Muscle of back (tissue), 11 donors: ENCODE results near the gene PTK6. TPM values are rescaled to one million over a fixed set of nuclear protein-coding genes. Genes with fewer than 3 reads are reported as not detected.
"Not testable (repeated sequence)": the region's sequence is repeated elsewhere in the genome, so short reads cannot be mapped to it uniquely, and the experiment has no call there.

Experiments
- DNase-seq, 3 donors: peaks; one replicate each; pipeline versions ENCODE4 v3.0.0 to v3.0.0-alpha.2; 2013
- polyA plus RNA-seq, 10 donors: library from polyadenylated mRNA; unstranded; fragments of 120-200 nt; gene quantifications; one replicate each; pipeline ENCODE4 v1.2.1, GENCODE V29; 2013; ENCODE audit not compliant: insufficient read length in 10 of 10

The PTK6 gene
- polyA plus RNA-seq, 10 donors: 0.15 to 0.50 (median 0.32) TPM

- not testable (repeated sequence) for DNase-seq
Measured at GRCh38 chr20:63479695-63480419, 57.3 kb downstream of the PTK6 start.

GRCh38 chr20:63478346-63479302 lies 58.6 kb downstream of the PTK6 start:
- no peak for DNase-seq

Other genes with a start within 250 kb of the PTK6 start
- gene COL20A1, start 244.2 kb downstream of the PTK6 start, polyA plus RNA-seq: 10 to 100 TPM in 2 of 10 donors, 1 to 10 TPM in 8; 4.2 to 17.0 (median 8.0) TPM
- gene CHRNA4, start 176.0 kb downstream of the PTK6 start, polyA plus RNA-seq: 1 to 10 TPM in 3 of 10 donors, under 1 TPM in 7; 0.14 to 1.5 (median 0.61) TPM
- gene KCNQ2, start 64.7 kb downstream of the PTK6 start, polyA plus RNA-seq: 1 to 10 TPM; 2.6 to 8.1 (median 4.3) TPM
- gene EEF1A2, start 38.3 kb downstream of the PTK6 start, polyA plus RNA-seq: 100 to 1,000 TPM; 401 to 971 (median 772) TPM
- 100 to 1,000 TPM; 138 to 325 (median 206) TPM for gene PPDPF, start 16.6 kb downstream of the PTK6 start, polyA plus RNA-seq
- gene SRMS, start 10.4 kb upstream of the PTK6 start, polyA plus RNA-seq: under 1 TPM in 1 of 10 donors, not detected in 9; 0.23 TPM
- under 1 TPM in 7 of 10 donors, not detected in 3; 0.12 to 0.36 (median 0.24) TPM for gene FNDC11, start 16.8 kb upstream of the PTK6 start, polyA plus RNA-seq
- gene HELZ2, start 36.9 kb upstream of the PTK6 start, polyA plus RNA-seq: 10 to 100 TPM in 1 of 10 donors, 1 to 10 TPM in 9; 5.2 to 11.1 (median 6.8) TPM
- gene GMEB2, start 89.7 kb upstream of the PTK6 start, polyA plus RNA-seq: 1 to 10 TPM; 5.3 to 9.3 (median 7.3) TPM
- 10 to 100 TPM in 9 of 10 donors, 1 to 10 TPM in 1; 8.8 to 37.1 (median 16.1) TPM for gene STMN3, start 116.0 kb upstream of the PTK6 start, polyA plus RNA-seq
- 10 to 100 TPM in 7 of 10 donors, 1 to 10 TPM in 3; 6.0 to 17.7 (median 11.1) TPM for gene RTEL1, start 120.9 kb upstream of the PTK6 start, polyA plus RNA-seq
- 1 to 10 TPM in 4 of 10 donors, under 1 TPM in 6; 0.22 to 3.0 (median 0.87) TPM for gene TNFRSF6B, start 159.3 kb upstream of the PTK6 start, polyA plus RNA-seq
- 10 to 100 TPM; 20.1 to 28.2 (median 25.6) TPM for gene ARFRP1, start 170.6 kb upstream of the PTK6 start, polyA plus RNA-seq
- gene ZGPAT, start 170.7 kb upstream of the PTK6 start, polyA plus RNA-seq: 10 to 100 TPM; 10.5 to 15.1 (median 12.9) TPM
- 1 to 10 TPM; 1.9 to 9.7 (median 4.5) TPM for gene LIME1, start 199.3 kb upstream of the PTK6 start, polyA plus RNA-seq
- gene SLC2A4RG, start 202.4 kb upstream of the PTK6 start, polyA plus RNA-seq: 100 to 1,000 TPM in 9 of 10 donors, 10 to 100 TPM in 1; 88.5 to 165 (median 112) TPM